ENCODE measurements around the gene RHBDD2. TPM values are rescaled to one million over a fixed set of nuclear protein-coding genes. Genes with fewer than 3 reads are reported as not detected.

Gene RHBDD2
- total RNA-seq, 1 donor from 2014 or later = 33.8 TPM

DNA sequence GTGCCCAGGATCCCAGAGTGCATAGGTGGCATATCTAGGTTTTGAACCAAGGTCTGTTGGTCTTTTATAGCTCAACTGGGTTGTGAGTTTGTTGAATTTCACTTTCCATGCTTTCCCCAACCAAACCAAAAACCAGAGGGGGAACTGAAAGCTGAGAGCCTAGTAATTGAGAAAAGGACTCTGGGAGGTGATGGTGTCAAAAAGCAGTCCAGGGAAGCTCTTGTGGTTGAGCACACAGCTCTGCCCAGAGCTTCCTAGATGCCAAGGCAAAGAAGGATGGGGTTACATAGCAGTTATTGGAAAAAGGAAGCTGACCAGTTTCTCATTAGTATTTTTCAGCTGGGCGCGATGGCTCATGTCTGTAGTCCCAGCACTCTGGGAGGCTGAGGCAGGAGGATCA, 46.1 kb downstream of the RHBDD2 start:
- Mint-ChIP-seq H3K9me3 (ENCODE audit: low read depth) (no peaks in the 10 kb centered on the region), H3K36me3 (ENCODE audit: low read depth) (peaks cover 2% of the 10 kb centered on the region), H3K27me3 (ENCODE audit: low read depth) (no peaks in the 10 kb centered on the region), H3K4me1 (ENCODE audit: low read depth) (peaks cover 3% of the 10 kb centered on the region), H3K4me3 (ENCODE audit: unreplicated experiment) (no peak overlapping the region), H3K27ac (ENCODE audit: unreplicated experiment) (no peak overlapping the region)
- TF ChIP-seq CTCF (IDR thresholded peaks at IDR 0.05) = no peak
- DNase-seq (ENCODE audit: low spot score) = no peak

GRCh38 chr7:75925717-75926435, 47.0 kb downstream of the RHBDD2 start:
- Mint-ChIP-seq H3K4me3 (ENCODE audit: unreplicated experiment) (no peak overlapping the region), H3K4me1 (ENCODE audit: low read depth) (peaks cover 3% of the 10 kb centered on the region), H3K27ac (ENCODE audit: unreplicated experiment) (no peak overlapping the region), H3K9me3 (ENCODE audit: low read depth) (peaks cover under 1% of the 10 kb centered on the region), H3K27me3 (ENCODE audit: low read depth) (no peaks in the 10 kb centered on the region), H3K36me3 (ENCODE audit: low read depth) (peaks cover 2% of the 10 kb centered on the region)
- no peak for TF ChIP-seq CTCF (IDR thresholded peaks at IDR 0.05)
- DNase-seq (ENCODE audit: low spot score) = no peak

DNA sequence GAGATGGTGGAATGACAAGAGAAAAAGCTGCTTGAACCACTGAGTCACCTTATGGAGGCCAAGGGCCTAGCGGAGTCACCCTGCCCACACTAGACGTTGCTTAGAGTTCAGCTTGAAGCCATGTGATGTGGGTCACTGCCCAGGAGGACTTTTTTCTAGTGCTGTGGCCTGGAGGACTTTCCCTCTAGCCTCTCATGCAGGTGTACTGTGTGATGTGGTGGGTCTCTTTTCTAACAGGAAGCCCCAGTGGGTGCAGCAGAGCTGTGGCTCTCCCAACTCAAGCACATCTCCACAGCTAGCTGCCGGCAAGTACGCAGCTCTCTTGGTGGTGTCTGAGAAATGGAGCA, 49.7 kb downstream of the RHBDD2 start:
- H3K36me3 Mint-ChIP-seq (ENCODE audit: low read depth) = peaks cover 4% of the 10 kb centered on the region
- H3K27ac Mint-ChIP-seq (ENCODE audit: unreplicated experiment) = no peak overlapping the region
- DNase-seq (ENCODE audit: low spot score) = no peak
- H3K4me1 Mint-ChIP-seq (ENCODE audit: low read depth) = peaks cover 4% of the 10 kb centered on the region
- H3K27me3 Mint-ChIP-seq (ENCODE audit: low read depth) = no peaks in the 10 kb centered on the region
- H3K4me3 Mint-ChIP-seq (ENCODE audit: unreplicated experiment) = no peak overlapping the region
- no peak for TF ChIP-seq CTCF (IDR thresholded peaks at IDR 0.05)
- peaks cover 2% of the 10 kb centered on the region for H3K9me3 Mint-ChIP-seq (ENCODE audit: low read depth)

DNA sequence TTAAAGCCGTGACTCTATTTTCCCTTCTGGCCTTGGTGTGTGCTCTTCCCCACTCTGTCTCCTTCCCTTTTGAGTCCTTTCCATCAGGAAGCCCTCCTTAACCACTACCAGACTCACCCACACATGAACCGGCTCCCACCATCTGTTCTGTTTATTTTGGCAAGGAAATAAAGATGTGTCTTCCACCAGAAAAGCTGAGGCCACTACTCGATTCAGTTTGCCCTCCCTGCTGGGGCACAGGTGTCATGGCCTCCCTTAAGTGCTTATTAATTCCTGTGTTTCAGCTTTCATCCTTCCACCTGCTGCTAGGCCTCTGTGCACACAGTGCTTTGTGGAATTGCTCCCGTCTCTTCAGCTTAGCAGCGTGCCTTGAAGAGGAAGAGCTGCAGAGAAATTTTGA, 52.8 kb downstream of the RHBDD2 start:
- H3K36me3 Mint-ChIP-seq (ENCODE audit: low read depth) = peaks cover 11% of the 10 kb centered on the region
- H3K4me1 Mint-ChIP-seq (ENCODE audit: low read depth) = peaks cover 18% of the 10 kb centered on the region
- peaks cover 13% of the 10 kb centered on the region for H3K9me3 Mint-ChIP-seq (ENCODE audit: low read depth)
- TF ChIP-seq CTCF (IDR thresholded peaks at IDR 0.05) = no peak
- H3K4me3 Mint-ChIP-seq (ENCODE audit: unreplicated experiment) = no peak overlapping the region
- H3K27ac Mint-ChIP-seq (ENCODE audit: unreplicated experiment) = no peak overlapping the region
- no peaks in the 10 kb centered on the region for H3K27me3 Mint-ChIP-seq (ENCODE audit: low read depth)
- DNase-seq (ENCODE audit: low spot score) = no peak

GRCh38 chr7:75937958-75938786, 59.3 kb downstream of the RHBDD2 start:
- Mint-ChIP-seq H3K27me3 (ENCODE audit: low read depth) (no peaks in the 10 kb centered on the region), H3K9me3 (ENCODE audit: low read depth) (peaks cover 11% of the 10 kb centered on the region), H3K4me3 (ENCODE audit: unreplicated experiment) (no peak overlapping the region), H3K36me3 (ENCODE audit: low read depth) (peaks cover 7% of the 10 kb centered on the region), H3K27ac (ENCODE audit: unreplicated experiment) (peak overlapping the region; percentile 90), H3K4me1 (ENCODE audit: low read depth) (peaks cover 27% of the 10 kb centered on the region)
- no peak for DNase-seq (ENCODE audit: low spot score)
- no peak for TF ChIP-seq CTCF (IDR thresholded peaks at IDR 0.05)

Small RNAs within 50 kb of the gene (microRNA-seq; reads per million reads assigned to microRNA genes)
- not detected for gene MIR4651 (ENCODE audit: borderline number of aligned reads)

Other genes starting within 250 kb of the RHBDD2 start
- 45.0 to 87.6 TPM (median 46.6 TPM) in 3 replicates for gene HIP1, start 140.1 kb upstream of the RHBDD2 start, total RNA-seq
- not detected in 3 replicates for gene CCL26, start 106.8 kb upstream of the RHBDD2 start, total RNA-seq
- gene CCL24, start 65.2 kb upstream of the RHBDD2 start, total RNA-seq = not detected in 3 replicates
- gene POR, start 36.1 kb downstream of the RHBDD2 start, total RNA-seq = 53.8 to 62.2 TPM (median 55.6 TPM) in 3 replicates
- 28.8 to 36.0 TPM (median 30.6 TPM) in 3 replicates for gene TMEM120A, start 115.6 kb downstream of the RHBDD2 start, total RNA-seq
- gene STYXL1, start 169.0 kb downstream of the RHBDD2 start, total RNA-seq = 23.5 to 31.8 TPM (median 28.5 TPM) in 3 replicates
- 116 to 119 TPM (median 119 TPM) in 3 replicates for gene MDH2, start 169.1 kb downstream of the RHBDD2 start, total RNA-seq